Neuronal stem cell (in vitro differentiated cells): ENCODE measurements around the gene TAS2R19.

ENCODE experiments used
- DNase-seq: peaks from one replicate; pipeline ENCODE4 v3.0.0-alpha.2; 2013; ENCODE audit warnings: low spot score
- H2AFZ ChIP-seq: one replicate; pipeline ENCODE4 v1.6.1; 2013; ENCODE audit warnings: mild to moderate bottlenecking, low read length, inconsistent platforms
- H2AK5ac ChIP-seq: 2 replicates; pipeline ENCODE4 v1.6.1; 2013; ENCODE audit warnings: low read depth, mild to moderate bottlenecking, inconsistent platforms, low read length, moderate library complexity, mixed read lengths
- H2BK120ac ChIP-seq: 2 replicates; pipeline ENCODE4 v1.6.1; 2013; ENCODE audit warnings: low read depth, mild to moderate bottlenecking, inconsistent platforms, low read length, moderate library complexity, mixed read lengths
- H2BK12ac ChIP-seq: one replicate; pipeline ENCODE4 v1.6.1; 2013; ENCODE audit warnings: low read length, inconsistent platforms
- H2BK15ac ChIP-seq: 2 replicates; pipeline ENCODE4 v1.6.1; 2013; ENCODE audit warnings: mild to moderate bottlenecking, low read length, inconsistent platforms, mixed read lengths
- H2BK5ac ChIP-seq: one replicate; pipeline ENCODE4 v1.6.1; 2013; ENCODE audit warnings: inconsistent platforms, mild to moderate bottlenecking, low read length, moderate library complexity
- H3K14ac ChIP-seq: one replicate; pipeline ENCODE4 v1.6.1; 2013; ENCODE audit warnings: low read length, inconsistent platforms
- H3K18ac ChIP-seq: 2 replicates; pipeline ENCODE4 v1.6.1; 2013; ENCODE audit warnings: low read length, inconsistent platforms
- H3K23ac ChIP-seq: 2 replicates; pipeline ENCODE4 v1.6.1; 2013; ENCODE audit warnings: low read depth, mild to moderate bottlenecking, mixed read lengths, low read length, inconsistent platforms; ENCODE audit not compliant: poor library complexity
- H3K27ac ChIP-seq: replicated peaks from 3 replicates; pipeline ENCODE4 v1.5.1; 2013; ENCODE audit warnings: low read length, inconsistent platforms
- H3K27me3 ChIP-seq, 3 experiments: 2 replicates each; pipeline ENCODE4 v1.6.1; 2013; ENCODE audit warnings: low read length in 3 of 3, mild to moderate bottlenecking in 2 of 3, inconsistent platforms in 1 of 3, low read depth in 1 of 3, mixed read lengths in 1 of 3, moderate library complexity in 1 of 3; ENCODE audit not compliant: control insufficient read depth in 3 of 3, insufficient read depth in 3 of 3
- H3K36me3 ChIP-seq, 2 donors: replicated peaks in 1 of 2; 2 replicates each; pipeline ENCODE4 v1.6.1; 2013; ENCODE audit warnings: low read length in 2 of 2; ENCODE audit not compliant: control insufficient read depth in 2 of 2, insufficient read depth in 2 of 2
- H3K4ac ChIP-seq: 2 replicates; pipeline ENCODE4 v1.6.1; 2013; ENCODE audit warnings: inconsistent platforms, mild to moderate bottlenecking, low read length, moderate library complexity
- H3K4me1 ChIP-seq, 2 donors: 1 replicate in 1 of 2; 2 replicates in 1 of 2; pipeline ENCODE4 v1.6.1; 2013; ENCODE audit warnings: low read length in 2 of 2, low read depth in 1 of 2; ENCODE audit not compliant: control insufficient read depth in 2 of 2, insufficient read depth in 1 of 2
- H3K4me2 ChIP-seq: one replicate; pipeline ENCODE4 v1.6.1; 2013; ENCODE audit warnings: mild to moderate bottlenecking, low read length, inconsistent platforms; ENCODE audit not compliant: insufficient read depth, poor library complexity, severe bottlenecking
- H3K4me3 ChIP-seq, 2 donors: 2 replicates each; pipeline ENCODE4 v1.5.1; 2013; ENCODE audit warnings: low read length in 2 of 2, mild to moderate bottlenecking in 2 of 2, inconsistent platforms in 1 of 2, moderate library complexity in 1 of 2
- H3K79me1 ChIP-seq: one replicate; pipeline ENCODE4 v1.6.1; 2013; ENCODE audit warnings: low read depth, mild to moderate bottlenecking, inconsistent platforms, low read length, moderate library complexity
- H3K9ac ChIP-seq: one replicate; pipeline ENCODE4 v1.6.1; 2013; ENCODE audit warnings: mild to moderate bottlenecking, low read depth, low read length, inconsistent platforms; ENCODE audit not compliant: poor library complexity
- H3K9me3 ChIP-seq, 2 donors: replicated peaks in 1 of 2; 2 replicates each; pipeline versions ENCODE3 to v1.6.1; 2013; ENCODE audit warnings: low read length in 2 of 2, mild to moderate bottlenecking in 2 of 2, inconsistent platforms in 1 of 2, low read depth in 1 of 2, mixed read lengths in 1 of 2, moderate library complexity in 1 of 2; ENCODE audit not compliant: control insufficient read depth in 2 of 2, insufficient read depth in 1 of 2
- H4K8ac ChIP-seq: one replicate; pipeline ENCODE4 v1.6.1; 2013; ENCODE audit warnings: low read depth, mild to moderate bottlenecking, inconsistent platforms, low read length, moderate library complexity
- H4K91ac ChIP-seq: one replicate; pipeline ENCODE4 v1.6.1; 2013; ENCODE audit warnings: low read length, low read depth, mild to moderate bottlenecking, inconsistent platforms; ENCODE audit not compliant: poor library complexity
- WGBS, 2 donors: extraction: QIAGEN DNeasy Blood & Tissue Kit; methylation state at CpG; one replicate each; pipeline ENCODE4 v1.1.7; 2013; ENCODE audit warnings: missing lambda C conversion rate in 2 of 2, mixed read lengths in 1 of 2; ENCODE audit not compliant: insufficient read length in 2 of 2, insufficient replicate concordance in 1 of 2; ENCODE audit errors: extremely low coverage in 2 of 2; 5-methylcytosine and 5-hydroxymethylcytosine counted together

The TAS2R19 gene

DNA sequence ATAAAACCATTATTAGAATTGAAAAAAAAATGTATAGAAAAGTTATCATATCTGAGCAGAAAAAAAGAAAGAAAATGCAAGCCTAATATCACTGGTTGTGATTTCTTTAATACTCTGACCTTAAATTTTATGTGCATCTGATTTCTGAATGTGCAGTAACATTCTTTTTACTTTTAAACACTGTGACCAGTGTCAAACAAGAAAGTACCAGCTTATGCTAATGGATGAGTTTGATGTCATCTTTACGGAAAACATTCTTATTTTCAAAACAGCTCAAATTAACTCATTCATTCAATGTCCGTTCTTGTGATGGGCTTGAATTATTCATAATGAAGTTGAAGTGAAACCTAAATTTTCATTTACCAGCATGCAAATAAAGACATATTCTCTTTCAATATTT lies 35.6 kb downstream of the TAS2R19 start, which contains the start of gene TAS2R50:
Gene TAS2R50, minus strand, starts transcription at position 101 of the 400 bp plus-strand sequence. Its CDS starts 52 bp downstream, at position 49.
- H3K4ac ChIP-seq = no peak within 1 kb of the TSS
- no peak within 1 kb of the TSS for H3K4me2 ChIP-seq
- peaks cover 2 to 8% of the 10 kb centered on the region in 2 donors for H3K36me3 ChIP-seq
- no peak within 1 kb of the TSS for H2BK120ac ChIP-seq
- H2BK15ac ChIP-seq = no peak within 1 kb of the TSS
- no peaks in the 10 kb centered on the region for H3K27me3 ChIP-seq
- H3K9me3 ChIP-seq = peaks cover 0 to 11% of the 10 kb centered on the region in 2 donors
- no peak within 1 kb of the TSS for H2BK5ac ChIP-seq
- WGBS, 2 donors = no CpG with 5 or more reads among the region's 2 CpGs
- no peak within 1 kb of the TSS for H3K9ac ChIP-seq
- no peak within 1 kb of the TSS for H2BK12ac ChIP-seq
- H2AK5ac ChIP-seq = no peak within 1 kb of the TSS
- H3K79me1 ChIP-seq = no peaks in the 10 kb centered on the region
- H4K91ac ChIP-seq = no peak within 1 kb of the TSS
- no peak within 1 kb of the TSS for H3K18ac ChIP-seq
- H3K4me3 ChIP-seq = no peak within 1 kb of the TSS
- no peak within 1 kb of the TSS for H3K27ac ChIP-seq
- no peak within 1 kb of the TSS for H3K23ac ChIP-seq
- no peak for DNase-seq
- no peak within 1 kb of the TSS for H2AFZ ChIP-seq
- H4K8ac ChIP-seq = no peak within 1 kb of the TSS
- no peaks in the 10 kb centered on the region for H3K4me1 ChIP-seq
- H3K14ac ChIP-seq = no peak within 1 kb of the TSS

DNA sequence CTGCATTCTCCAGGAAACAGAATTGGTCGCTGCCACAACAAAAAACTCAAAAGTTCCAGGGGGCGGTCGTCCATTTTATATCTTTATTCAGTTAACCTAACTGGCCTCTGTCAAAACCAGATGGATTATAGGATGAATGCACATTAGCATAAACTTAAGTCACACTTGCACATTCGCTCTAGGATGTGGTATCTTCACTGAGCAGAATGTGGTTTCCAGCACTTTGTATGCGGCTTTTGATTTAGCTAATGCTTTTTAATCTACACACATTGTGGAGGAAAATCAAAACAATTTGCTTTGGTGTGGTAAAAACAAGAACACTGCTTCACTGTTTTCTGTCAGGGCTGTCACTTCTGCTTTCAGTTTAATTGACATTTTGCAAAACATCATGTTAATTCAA lies 40.2 kb downstream of the TAS2R19 start:
- H3K4me1 ChIP-seq = no peaks in the 10 kb centered on the region
- H3K27me3 ChIP-seq = no peaks in the 10 kb centered on the region
- H2AK5ac ChIP-seq = no peak overlapping the region
- H3K9ac ChIP-seq = no peak overlapping the region
- DNase-seq = no peak
- H3K36me3 ChIP-seq = peaks cover 0 to 2% of the 10 kb centered on the region in 2 donors
- no peaks in the 10 kb centered on the region for H3K9me3 ChIP-seq
- no peak overlapping the region for H2AFZ ChIP-seq
- no peak overlapping the region for H2BK5ac ChIP-seq
- H2BK15ac ChIP-seq = no peak overlapping the region
- H2BK12ac ChIP-seq = no peak overlapping the region
- no peak overlapping the region for H3K4ac ChIP-seq
- H4K8ac ChIP-seq = no peak overlapping the region
- H3K79me1 ChIP-seq = no peaks in the 10 kb centered on the region
- H3K4me2 ChIP-seq = no peak overlapping the region
- no peak overlapping the region for H3K14ac ChIP-seq
- no peak overlapping the region for H3K18ac ChIP-seq
- WGBS, 2 donors = no CpG with 5 or more reads among the region's 5 CpGs
- no peak overlapping the region for H3K27ac ChIP-seq
- no peak overlapping the region for H4K91ac ChIP-seq
- no peak overlapping the region for H3K23ac ChIP-seq
- no peak overlapping the region for H3K4me3 ChIP-seq
- no peak overlapping the region for H2BK120ac ChIP-seq

DNA sequence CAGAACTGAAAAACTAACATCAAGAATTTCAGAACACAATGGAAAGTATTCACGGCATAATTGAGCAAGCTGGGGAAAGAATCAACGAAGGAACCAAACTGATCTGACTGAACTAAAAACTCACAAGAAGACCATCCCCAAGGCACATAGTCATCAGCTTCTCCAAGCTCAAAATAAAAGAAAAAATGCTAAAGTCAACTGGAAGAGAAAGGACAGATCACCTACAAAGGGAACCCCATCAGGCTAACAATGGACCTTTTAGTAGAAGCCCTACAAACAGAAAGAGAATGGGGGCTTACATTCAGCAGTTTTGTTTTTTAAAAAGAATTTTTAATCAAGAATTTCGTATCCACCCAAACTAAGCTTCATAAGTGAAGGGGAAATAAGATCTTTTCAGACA lies 47.5 kb downstream of the TAS2R19 start:
- Histone ChIP-seq H3K27ac (no peak overlapping the region), H3K4ac (no peak overlapping the region), H2BK12ac (no peak overlapping the region), H2BK5ac (no peak overlapping the region), H3K36me3 (peaks cover 0 to 4% of the 10 kb centered on the region in 2 donors), H3K9me3 (peaks cover 0 to 5% of the 10 kb centered on the region in 2 donors), H2AFZ (no peak overlapping the region), H2BK15ac (no peak overlapping the region), H4K91ac (no peak overlapping the region), H3K79me1 (no peaks in the 10 kb centered on the region), H3K4me2 (no peak overlapping the region), H3K4me1 (peaks cover 0 to 2% of the 10 kb centered on the region in 2 donors), H2AK5ac (no peak overlapping the region), H3K4me3 (no peak overlapping the region), H3K9ac (no peak overlapping the region), H3K23ac (no peak overlapping the region), H2BK120ac (no peak overlapping the region), H3K18ac (no peak overlapping the region), H3K14ac (no peak overlapping the region), H3K27me3 (no peaks in the 10 kb centered on the region), H4K8ac (no peak overlapping the region)
- DNase-seq = no peak
- no CpG with 5 or more reads among the region's 3 CpGs for WGBS, 2 donors
